Muscle of leg (tissue), 11 donors: ENCODE data around the gene MLXIPL. TPM values are rescaled to one million over a fixed set of nuclear protein-coding genes. Genes with fewer than 3 reads are reported as not detected.
"Not testable (repeated sequence)": the region's sequence is repeated elsewhere in the genome, so short reads cannot be mapped to it uniquely, and the experiment has no call there.

Experiments used
- DNase-seq: peaks from one replicate; pipeline ENCODE4 v3.0.0; 2013
- H3K27ac ChIP-seq: one replicate; pipeline ENCODE4 v1.5.1; 2013; ENCODE audit warnings: mild to moderate bottlenecking, low read length, control low read depth
- H3K27me3 ChIP-seq: one replicate; pipeline ENCODE4 v1.6.1; 2013; ENCODE audit warnings: low read length; ENCODE audit not compliant: control insufficient read depth, insufficient read depth
- H3K36me3 ChIP-seq: one replicate; pipeline ENCODE4 v1.6.1; 2013; ENCODE audit warnings: low read length; ENCODE audit not compliant: control insufficient read depth, insufficient read depth
- H3K4me1 ChIP-seq: one replicate; pipeline ENCODE4 v1.6.1; 2013; ENCODE audit warnings: low read length; ENCODE audit not compliant: control insufficient read depth, insufficient read depth
- H3K4me3 ChIP-seq: one replicate; pipeline ENCODE4 v1.5.1; 2013; ENCODE audit warnings: low read length, control low read depth
- H3K9me3 ChIP-seq: replicated peaks from 2 replicates; pipeline ENCODE4 v1.6.1; 2013; ENCODE audit warnings: low read depth, low read length; ENCODE audit not compliant: control insufficient read depth
- WGBS: methylation state at CpG from one replicate; pipeline ENCODE4 v1.1.5; 2013; ENCODE audit warnings: missing lambda C conversion rate; ENCODE audit not compliant: insufficient coverage; 5-methylcytosine and 5-hydroxymethylcytosine counted together
- polyA plus RNA-seq, 8 donors: library from polyadenylated mRNA; unstranded; fragments of 120-200 nt; gene quantifications; one replicate each; pipeline versions ENCODE4 v1.2.1 to v1.2.3, GENCODE V29; 2013; ENCODE audit warnings: inconsistent platforms in 1 of 8, low replicate concordance in 1 of 8; ENCODE audit not compliant: insufficient read length in 8 of 8, insufficient read depth in 1 of 8
- total RNA-seq: library from RNA; stranded (reverse); fragments of 120-200 nt; gene quantifications from one replicate; pipeline ENCODE4 v1.2.4, GENCODE V29; 2013

The MLXIPL gene
- total and polyA plus RNA-seq, 9 donors = 0.12 to 3.1 (median 0.19) TPM

DNA sequence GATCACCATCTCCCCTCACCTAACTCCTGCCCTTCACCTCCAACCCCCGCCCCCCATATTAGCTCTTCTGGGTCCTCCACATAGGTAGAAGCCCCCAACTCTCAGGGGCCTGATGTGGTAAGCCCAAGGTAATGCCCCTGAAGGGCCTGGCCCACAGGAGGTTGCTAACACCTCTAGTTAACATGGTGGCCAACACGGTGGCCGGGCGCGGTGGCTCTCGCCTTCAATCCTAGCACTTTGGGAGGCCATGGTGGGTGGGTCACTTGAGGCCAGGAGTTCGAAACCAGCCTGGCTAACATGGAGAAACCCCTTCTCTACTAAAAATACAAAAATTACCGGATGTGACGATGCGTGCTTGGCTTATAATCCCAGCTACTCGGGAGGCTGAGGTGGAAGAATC is 954 bp upstream of the MLXIPL start:
- Histone ChIP-seq H3K4me1 (peaks cover 25% of the 10 kb centered on the region), H3K27ac (no peak overlapping the region), H3K36me3 (no peaks in the 10 kb centered on the region), H3K4me3 (no peak overlapping the region), H3K27me3 (peaks cover 75% of the 10 kb centered on the region), H3K9me3 (no peaks in the 10 kb centered on the region)
- WGBS = 95% methylated on average over 4 of the region's 11 CpGs
- no peak for DNase-seq

DNA sequence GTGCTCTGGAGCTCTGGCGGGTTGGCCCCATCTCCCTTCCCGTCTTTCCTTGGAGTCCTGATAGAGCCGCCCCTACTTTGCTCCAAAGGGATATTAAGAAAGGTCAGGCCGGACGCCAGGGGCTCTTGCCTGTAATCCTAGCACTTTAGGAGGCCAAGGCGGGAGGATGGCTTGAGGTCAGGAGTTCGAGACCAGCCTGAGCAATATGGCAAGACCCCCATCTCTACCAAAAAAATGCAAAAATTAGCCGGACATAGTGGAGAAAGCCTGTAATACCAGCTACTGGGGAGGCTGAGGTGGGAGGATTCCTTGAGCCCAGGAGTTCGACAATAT is 313 bp upstream of the MLXIPL start:
- H3K27ac ChIP-seq = no peak overlapping the region
- H3K9me3 ChIP-seq = no peaks in the 10 kb centered on the region
- no peaks in the 10 kb centered on the region for H3K36me3 ChIP-seq
- 9% methylated on average over 5 of the region's 9 CpGs for WGBS
- no peak for DNase-seq
- peaks cover 25% of the 10 kb centered on the region for H3K4me1 ChIP-seq
- no peak overlapping the region for H3K4me3 ChIP-seq
- peaks cover 75% of the 10 kb centered on the region for H3K27me3 ChIP-seq

- WGBS = 2% methylated on average over 32 of the region's 58 CpGs
- no peaks in the 10 kb centered on the region for H3K9me3 ChIP-seq
- H3K36me3 ChIP-seq = no peaks in the 10 kb centered on the region
- H3K4me1 ChIP-seq = peaks cover 25% of the 10 kb centered on the region
- no peak overlapping the region for H3K27ac ChIP-seq
- H3K27me3 ChIP-seq = peaks cover 64% of the 10 kb centered on the region
- DNase-seq = no peak
- H3K4me3 ChIP-seq = no peak overlapping the region
Measured at GRCh38 chr7:73622909-73623797, 1.2 kb downstream of the MLXIPL start.

- Histone ChIP-seq H3K4me3 (no peak overlapping the region), H3K4me1 (peaks cover 25% of the 10 kb centered on the region), H3K9me3 (no peaks in the 10 kb centered on the region), H3K36me3 (no peaks in the 10 kb centered on the region), H3K27me3 (peaks cover 58% of the 10 kb centered on the region), H3K27ac (no peak overlapping the region)
- no peak for DNase-seq
- WGBS = no CpG with 5 or more reads among the region's 2 CpGs
Measured at GRCh38 chr7:73622527-73622908, 1.8 kb downstream of the MLXIPL start.

- DNase-seq = no peak
- peaks cover 20% of the 10 kb centered on the region for H3K4me1 ChIP-seq
- H3K27me3 ChIP-seq = peaks cover 52% of the 10 kb centered on the region
- H3K27ac ChIP-seq = no peak overlapping the region
- 29% methylated on average over 6 of the region's 7 CpGs for WGBS
- H3K9me3 ChIP-seq = no peaks in the 10 kb centered on the region
- no peaks in the 10 kb centered on the region for H3K36me3 ChIP-seq
- no peak overlapping the region for H3K4me3 ChIP-seq
Measured at GRCh38 chr7:73621168-73622063, 2.9 kb downstream of the MLXIPL start.

GRCh38 chr7:73619394-73619793 is 4.9 kb downstream of the MLXIPL start:
- not testable (repeated sequence) for H3K9me3 ChIP-seq, H3K27ac ChIP-seq, H3K36me3 ChIP-seq, H3K4me3 ChIP-seq, DNase-seq
- 71% methylated on average over 5 of the region's 11 CpGs for WGBS
- peaks cover 37% of the 10 kb centered on the region for H3K27me3 ChIP-seq
- H3K4me1 ChIP-seq = peaks cover 19% of the 10 kb centered on the region

GRCh38 chr7:73618538-73618937 is 5.8 kb downstream of the MLXIPL start:
- H3K9me3 ChIP-seq = no peaks in the 10 kb centered on the region
- WGBS = 49% methylated on average over 4 of the region's 4 CpGs
- H3K27me3 ChIP-seq = peaks cover 32% of the 10 kb centered on the region

DNA sequence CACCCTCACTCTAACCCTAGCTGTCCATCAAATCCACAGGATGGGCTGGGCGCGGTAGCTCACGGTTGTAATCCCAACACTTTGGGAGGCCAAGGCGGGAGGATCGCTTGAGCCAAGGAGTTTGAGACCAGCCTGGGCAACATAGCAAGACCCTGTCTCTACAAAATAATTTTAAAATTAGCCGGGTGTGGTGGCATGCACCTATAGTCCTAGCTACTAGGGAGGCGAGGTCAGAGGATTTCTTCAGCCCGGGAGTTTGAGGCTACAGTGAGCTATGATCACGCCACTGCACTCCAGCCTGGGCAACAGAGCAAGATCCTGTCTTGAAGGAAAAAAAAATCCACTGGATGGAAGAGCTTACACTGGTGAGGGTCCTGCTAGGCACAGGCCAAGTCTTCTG is 6.8 kb downstream of the MLXIPL start:
- not testable (repeated sequence) for H3K4me1 ChIP-seq, H3K27ac ChIP-seq, H3K4me3 ChIP-seq, H3K9me3 ChIP-seq, DNase-seq, H3K36me3 ChIP-seq
- H3K27me3 ChIP-seq = peaks cover 26% of the 10 kb centered on the region
- WGBS = 94% methylated on average over 7 of the region's 9 CpGs

More at GRCh38 chr7:73618538-73618937, 5.8 kb downstream of the MLXIPL start:
- no peak overlapping the region for H3K4me3 ChIP-seq
- H3K27ac ChIP-seq = no peak overlapping the region
- DNase-seq = no peak
- peaks cover 11% of the 10 kb centered on the region for H3K4me1 ChIP-seq
- no peaks in the 10 kb centered on the region for H3K36me3 ChIP-seq

GRCh38 chr7:73615886-73616285 is 8.4 kb downstream of the MLXIPL start:
- peaks cover 5% of the 10 kb centered on the region for H3K4me1 ChIP-seq
- no peak overlapping the region for H3K27ac ChIP-seq
- WGBS = 50% methylated on average over 2 of the region's 4 CpGs
- no peak for DNase-seq
- no peak overlapping the region for H3K4me3 ChIP-seq
- H3K27me3 ChIP-seq = peaks cover 14% of the 10 kb centered on the region
- H3K36me3 ChIP-seq = no peaks in the 10 kb centered on the region
- no peaks in the 10 kb centered on the region for H3K9me3 ChIP-seq

DNA sequence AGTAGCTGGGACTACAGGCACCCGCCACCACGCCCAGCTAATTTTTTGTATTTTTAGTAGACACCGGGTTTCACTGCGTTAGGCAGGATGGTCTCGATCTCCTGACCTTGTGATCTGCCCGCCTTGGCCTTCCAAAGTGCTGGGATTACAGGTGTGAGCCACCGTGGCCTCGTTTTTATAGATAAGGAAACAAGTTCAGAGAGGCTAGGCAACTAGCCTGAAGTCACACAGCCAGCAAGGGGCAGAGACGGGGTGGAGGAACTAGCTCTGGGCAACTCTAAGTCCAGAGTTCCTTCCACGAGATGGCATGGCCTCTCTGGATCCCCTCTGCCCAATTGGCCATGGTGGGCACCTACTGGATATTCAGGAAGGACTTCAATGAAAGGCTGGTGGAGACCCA is 9.4 kb downstream of the MLXIPL start:
- peaks cover 14% of the 10 kb centered on the region for H3K27me3 ChIP-seq
- 92% methylated on average over 10 of the region's 10 CpGs for WGBS

More for the DNA sequence above, 9.4 kb downstream of the MLXIPL start:
- H3K36me3 ChIP-seq, DNase-seq, H3K9me3 ChIP-seq, H3K4me3 ChIP-seq, H3K4me1 ChIP-seq, H3K27ac ChIP-seq: not testable (repeated sequence)
